GM18907 (cell line): ENCODE results near the gene PIGQ.

ENCODE experiments used
- ATAC-seq: cut with Tn5 transposase; IDR thresholded peaks from one replicate; pipeline ENCODE4 v1.9.1; 2021; ENCODE audit warnings: mild to moderate bottlenecking, moderate library complexity; ENCODE audit not compliant: unreplicated experiment

PIGQ gene

DNA sequence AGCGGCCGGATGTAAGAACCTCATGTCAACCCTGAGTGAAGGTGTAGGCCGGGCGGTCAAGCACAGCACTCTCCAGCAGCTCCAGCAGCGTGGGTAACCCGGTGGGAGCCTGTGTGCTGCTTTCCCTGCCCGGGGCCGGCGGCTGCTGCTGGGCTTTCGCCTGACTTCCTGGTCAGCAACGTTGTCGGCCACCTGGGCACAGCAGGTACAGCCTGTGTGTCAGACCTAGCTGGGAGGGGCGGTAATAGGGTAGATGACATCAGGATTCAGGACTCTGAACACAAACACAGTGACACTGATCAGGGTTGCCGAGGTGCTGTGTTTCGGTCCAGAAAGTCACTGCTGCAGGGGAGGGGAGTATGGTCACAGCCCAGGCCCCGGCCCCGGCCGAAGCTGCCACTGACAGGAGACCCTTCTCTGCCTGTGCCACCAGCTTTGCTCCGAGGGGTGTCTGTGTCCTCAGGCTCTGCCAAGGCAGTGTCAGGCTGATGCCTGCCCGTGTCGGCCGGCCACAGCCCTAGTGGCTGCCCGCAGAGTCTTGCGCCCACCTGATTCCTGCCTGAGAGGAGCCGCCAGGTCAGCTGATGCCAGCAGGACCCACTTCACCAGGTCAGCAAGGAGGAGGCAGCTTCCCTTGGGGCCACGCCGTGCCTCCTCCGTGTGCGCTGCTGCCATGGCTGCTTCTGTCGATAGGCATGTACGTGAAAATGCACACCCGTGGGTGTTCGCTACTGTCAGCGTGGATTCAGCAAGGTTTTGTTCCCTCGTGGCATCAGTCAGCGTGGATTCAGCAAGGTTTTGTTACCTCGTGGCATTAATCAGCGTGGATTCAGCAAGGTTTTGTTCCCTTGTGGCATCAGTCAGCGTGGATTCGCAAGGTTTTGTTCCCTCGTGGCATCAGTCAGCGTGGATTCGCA lies 29.3 kb downstream of the PIGQ start:
- ATAC-seq: no peak

- ATAC-seq: no peak
These were observed 31.0 kb downstream of the PIGQ start for GRCh38 chr16:600781-601180.

DNA sequence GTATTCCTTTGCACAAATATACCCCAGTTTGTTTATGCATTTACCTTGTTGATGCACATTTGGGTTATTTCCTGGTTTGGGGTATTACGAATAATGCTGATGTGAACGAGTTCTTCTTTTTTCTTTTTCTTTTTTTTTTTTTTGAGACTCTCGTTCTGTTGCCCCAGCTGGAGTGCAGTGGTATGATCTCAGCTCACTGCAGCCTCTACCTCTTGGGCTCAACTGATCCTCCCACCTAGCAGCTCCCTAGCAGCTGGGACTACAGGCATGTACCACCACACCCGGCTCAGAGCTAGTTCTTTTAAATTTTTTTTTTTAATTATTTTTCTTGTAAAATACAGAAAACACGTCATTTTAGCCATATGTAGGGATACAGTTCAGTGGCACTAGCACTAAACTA lies 34.2 kb downstream of the PIGQ start:
- no peak for ATAC-seq

DNA sequence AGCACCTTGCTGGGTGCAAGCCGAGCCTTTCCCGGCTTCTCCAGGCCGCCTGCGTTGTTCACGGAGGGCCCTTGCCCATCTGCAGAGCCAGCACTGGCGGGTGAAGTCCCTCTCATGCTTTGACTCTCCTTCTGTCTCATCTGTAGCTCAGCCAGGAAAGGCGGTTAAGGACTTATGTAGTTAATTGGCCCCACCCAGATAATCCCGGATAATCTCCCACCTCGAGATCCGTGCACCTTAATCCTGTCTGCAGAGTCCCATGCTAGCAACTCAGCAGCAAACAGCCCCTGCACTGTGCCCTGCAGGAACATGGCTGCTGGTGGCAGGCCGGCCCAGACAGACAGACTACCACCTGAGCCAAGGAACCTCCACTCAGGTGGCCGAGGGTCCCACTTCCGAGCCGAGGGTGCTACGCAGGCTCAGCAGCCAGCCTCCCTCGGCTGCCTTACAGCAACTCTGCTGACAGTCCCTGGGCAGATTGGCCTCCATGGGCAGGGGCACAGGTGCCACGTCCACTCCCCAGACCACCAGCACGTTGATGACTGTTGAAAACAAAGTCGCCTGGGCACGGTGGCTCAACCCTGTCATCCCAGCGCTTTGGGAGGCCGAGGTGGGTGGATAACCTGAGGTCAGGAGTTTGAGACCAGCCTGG lies 37.0 kb downstream of the PIGQ start:
- no peak for ATAC-seq

GRCh38 chr16:608019-608418 lies 38.3 kb downstream of the PIGQ start:
- no peak for ATAC-seq

- ATAC-seq: no peak
These were observed 39.5 kb downstream of the PIGQ start for GRCh38 chr16:609316-609715.

DNA sequence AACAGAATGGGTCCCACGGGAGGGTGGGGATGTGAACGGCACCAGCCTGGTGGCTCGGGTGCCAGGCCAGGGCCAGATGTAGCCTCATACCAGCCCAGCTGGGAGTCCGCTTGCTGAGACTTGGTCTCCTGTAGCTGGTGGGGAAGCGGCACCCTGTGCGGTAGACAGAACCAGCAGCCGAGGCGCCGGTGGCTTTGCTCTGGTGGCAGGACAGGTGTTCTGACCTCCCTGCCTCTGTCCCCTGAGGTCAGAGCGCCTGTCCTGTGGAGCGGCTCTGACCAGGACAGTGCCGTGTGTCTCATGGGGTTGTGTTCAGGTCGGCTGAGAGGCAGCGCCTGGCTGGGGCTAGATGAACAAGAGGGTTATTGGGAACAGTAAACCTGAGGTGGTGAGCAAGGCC lies 40.2 kb downstream of the PIGQ start:
- ATAC-seq: no peak

GRCh38 chr16:610513-611381 lies 41.0 kb downstream of the PIGQ start:
- no peak for ATAC-seq

DNA sequence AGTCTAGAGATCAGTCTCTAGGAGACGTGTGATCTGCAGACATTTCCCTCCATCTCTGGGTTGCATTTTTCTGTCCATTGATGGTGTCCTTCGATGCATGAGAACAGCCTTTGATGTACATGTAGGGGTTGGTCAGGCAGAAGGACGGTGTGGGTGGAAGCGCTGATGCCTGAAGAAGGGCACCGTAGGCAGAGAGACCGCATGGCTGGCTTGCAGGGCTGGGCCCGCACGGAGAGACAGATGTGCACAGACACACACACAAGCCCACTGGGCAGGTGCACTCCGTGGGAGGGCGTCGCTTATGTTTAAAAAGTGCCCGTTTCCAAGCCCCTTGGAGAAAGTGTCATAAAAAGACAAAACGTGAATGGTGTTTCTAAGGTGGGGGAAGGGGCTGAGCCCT lies 45.4 kb downstream of the PIGQ start:
- no peak for ATAC-seq

DNA sequence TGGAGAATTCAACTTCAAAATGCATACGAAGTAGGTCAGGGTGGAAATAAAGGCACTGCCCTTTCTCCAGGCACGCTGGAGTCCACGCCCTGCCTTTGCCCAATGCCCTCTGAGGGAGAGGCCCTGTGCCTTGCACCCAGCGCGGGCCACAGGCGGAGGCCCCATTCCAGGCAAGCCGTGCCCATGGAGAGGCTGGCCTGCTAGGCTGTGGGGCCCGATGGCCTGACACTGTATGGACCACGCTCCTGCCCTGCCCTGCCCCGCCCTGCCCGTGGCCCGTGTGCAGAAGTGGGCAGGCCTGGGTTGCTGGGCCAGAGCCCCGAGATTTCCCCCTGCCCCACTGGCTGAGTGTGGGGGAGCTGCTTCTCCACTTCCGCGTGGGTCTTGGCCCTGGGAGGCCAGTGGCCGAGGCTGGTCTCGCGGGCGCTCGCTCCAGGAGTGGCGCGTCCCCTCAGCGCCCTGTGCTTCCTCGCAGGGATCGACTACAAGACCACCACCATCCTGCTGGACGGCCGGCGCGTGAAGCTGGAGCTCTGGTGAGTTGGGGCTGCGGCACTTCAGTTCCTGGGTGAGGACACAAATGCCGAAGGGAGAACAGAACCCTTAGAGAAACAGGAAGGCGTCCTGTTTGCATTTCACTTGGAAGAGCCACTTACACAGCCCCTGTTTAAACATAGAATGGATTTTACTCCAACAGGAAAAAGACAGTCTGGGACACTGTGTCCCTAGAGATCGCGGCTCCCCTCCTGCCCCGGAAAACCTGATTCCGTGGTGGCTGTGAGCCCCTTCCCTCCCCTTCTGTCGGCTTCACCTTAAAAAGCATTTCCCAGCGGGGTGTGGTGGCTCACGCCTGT lies 47.2 kb downstream of the PIGQ start:
- ATAC-seq: no peak

- ATAC-seq: no peak
These were observed 48.1 kb downstream of the PIGQ start for GRCh38 chr16:617855-618254.

- ATAC-seq: no peak
These were observed 49.8 kb downstream of the PIGQ start for GRCh38 chr16:619476-620100.

DNA sequence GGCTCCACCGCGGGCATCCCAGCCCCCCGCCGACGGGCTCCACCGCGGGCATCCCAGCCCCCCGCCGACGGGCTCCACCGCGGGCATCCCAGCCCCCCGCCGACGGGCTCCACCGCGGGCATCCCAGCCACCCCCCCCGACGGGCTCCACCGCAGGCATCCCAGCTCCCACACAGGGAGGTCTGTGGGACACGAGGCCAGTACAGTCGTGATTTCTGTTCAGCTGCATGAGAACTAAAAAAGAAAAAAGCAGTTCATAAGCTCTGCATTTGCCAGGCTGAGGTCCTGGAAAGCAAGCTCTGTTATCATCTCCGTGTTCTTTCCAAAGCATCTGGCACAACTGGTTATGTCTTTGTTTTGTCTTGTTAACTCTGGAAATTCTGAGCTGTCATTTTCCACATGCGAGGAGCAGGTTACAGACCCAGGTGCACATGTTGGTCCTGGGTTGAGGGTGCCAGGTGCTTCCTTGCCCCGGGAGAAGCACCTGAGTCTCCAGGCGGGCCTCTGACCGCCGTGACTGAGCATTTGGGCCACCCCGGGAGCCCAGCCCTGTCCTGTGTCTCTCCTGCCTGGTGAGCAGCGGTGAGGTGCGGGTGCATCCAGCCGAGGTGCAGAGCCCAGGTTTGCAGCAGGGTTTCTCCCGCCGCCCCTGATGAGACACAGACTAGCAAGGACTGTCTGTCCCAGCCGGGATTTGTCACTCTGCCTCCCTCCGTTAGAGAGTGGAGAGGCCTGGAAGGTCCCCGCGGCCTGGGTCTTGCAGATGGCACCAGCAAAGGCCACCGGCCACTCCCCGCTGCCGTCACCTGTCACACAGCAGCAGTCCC lies 51.1 kb downstream of the PIGQ start:
- ATAC-seq: no peak

- no peak for ATAC-seq
These were observed 51.8 kb downstream of the PIGQ start for GRCh38 chr16:621526-622105.

- no peak for ATAC-seq
These were observed 53.1 kb downstream of the PIGQ start for GRCh38 chr16:622920-623280.

GRCh38 chr16:624526-625070 lies 54.8 kb downstream of the PIGQ start:
- ATAC-seq: no peak

GRCh38 chr16:625117-625976 lies 55.6 kb downstream of the PIGQ start:
- no peak for ATAC-seq
